ENCODE measurements around the gene TREX2.

DNA sequence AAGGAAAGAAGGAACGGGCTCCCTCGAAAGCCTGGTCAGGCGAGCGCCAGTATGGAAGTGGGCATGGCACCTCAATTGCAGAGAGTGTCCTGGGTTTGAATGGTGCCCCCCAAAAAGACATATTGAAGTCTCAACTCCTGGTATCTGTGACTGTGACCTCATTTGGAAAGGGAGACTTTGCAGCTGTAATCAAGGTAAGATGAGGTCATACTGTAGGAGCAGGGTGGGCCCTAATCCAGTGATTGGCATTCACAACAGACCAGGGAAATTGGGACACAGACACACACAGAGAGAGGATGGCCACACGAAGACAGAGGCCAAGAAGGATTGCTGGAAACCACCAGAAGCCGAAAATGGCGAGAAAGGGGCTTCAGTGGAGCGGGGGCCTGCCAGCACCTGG, 28.2 kb downstream of the TREX2 start:
- TF ChIP-seq EZH2 (IDR thresholded peaks at IDR 0.05) = no peak
- TF ChIP-seq POLR2AphosphoS5 (IDR thresholded peaks at IDR 0.05; ENCODE audit: borderline replicate concordance, low read depth, low read length) = no peak
- no peak for TF ChIP-seq FOXP2 (optimal IDR thresholded peaks at IDR 0.05; ENCODE audit: control extremely low read depth, extremely low read length, insufficient read depth)
